RCC 7860 (cell line): ENCODE results near the gene EEFSEC.

Source experiments
- DNase-seq: peaks from one replicate; pipeline ENCODE4 v3.0.0-alpha.2; 2015; ENCODE audit warnings: low spot score
- FAIRE-seq: peaks from 2 replicates; lab custom pipeline; 2012; peaks lifted over from hg19 to GRCh38; lab: Jason Lieb, UNC

Gene EEFSEC

GRCh38 chr3:128432971-128433836, 279.9 kb downstream of the EEFSEC start:
- DNase-seq (no peak), FAIRE-seq (no peak)

GRCh38 chr3:128433837-128434165, 280.5 kb downstream of the EEFSEC start:
- DNase-seq (no peak), FAIRE-seq (no peak)

- FAIRE-seq, result no peak
- DNase-seq, result no peak
These were observed 281.2 kb downstream of the EEFSEC start for GRCh38 chr3:128434524-128434923.

- no peak for FAIRE-seq
- DNase-seq, result no peak
These were observed 281.8 kb downstream of the EEFSEC start for GRCh38 chr3:128435058-128435457.

- no peak for FAIRE-seq
- DNase-seq, result no peak
These were observed 282.3 kb downstream of the EEFSEC start for GRCh38 chr3:128435561-128435960.

- FAIRE-seq (no peak), DNase-seq (no peak)
These were observed 282.9 kb downstream of the EEFSEC start for GRCh38 chr3:128436214-128436613.

GRCh38 chr3:128438488-128439072, 285.3 kb downstream of the EEFSEC start:
- DNase-seq, result no peak
- no peak for FAIRE-seq

- FAIRE-seq (no peak), DNase-seq (no peak)
These were observed 285.9 kb downstream of the EEFSEC start for GRCh38 chr3:128439226-128439625.

GRCh38 chr3:128442070-128442469, 288.8 kb downstream of the EEFSEC start:
- FAIRE-seq, result no peak
- DNase-seq, result no peak

GRCh38 chr3:128442949-128443348, 289.7 kb downstream of the EEFSEC start:
- FAIRE-seq (no peak), DNase-seq (no peak)

- FAIRE-seq, result no peak
These were observed 290.5 kb downstream of the EEFSEC start for GRCh38 chr3:128443771-128444170.

GRCh38 chr3:128445357-128445756, 292.1 kb downstream of the EEFSEC start:
- DNase-seq (no peak), FAIRE-seq (no peak)

More at GRCh38 chr3:128443771-128444170, 290.5 kb downstream of the EEFSEC start:
- no peak for DNase-seq

GRCh38 chr3:128446821-128447220, 293.5 kb downstream of the EEFSEC start:
- FAIRE-seq (no peak), DNase-seq (no peak)

GRCh38 chr3:128447561-128448013, 294.3 kb downstream of the EEFSEC start:
- DNase-seq (peak; percentile 24), FAIRE-seq (no peak)

GRCh38 chr3:128448491-128448890, 295.2 kb downstream of the EEFSEC start:
- no peak for DNase-seq
- no peak for FAIRE-seq

- no peak for DNase-seq
- no peak for FAIRE-seq
These were observed 295.9 kb downstream of the EEFSEC start for GRCh38 chr3:128449111-128449638.

- FAIRE-seq, result no peak
These were observed 298.8 kb downstream of the EEFSEC start for GRCh38 chr3:128452120-128452519.

GRCh38 chr3:128452678-128453275, 299.5 kb downstream of the EEFSEC start:
- no peak for FAIRE-seq
- no peak for DNase-seq

More at GRCh38 chr3:128452120-128452519, 298.8 kb downstream of the EEFSEC start:
- no peak for DNase-seq

- no peak for DNase-seq
These were observed 300.4 kb downstream of the EEFSEC start for GRCh38 chr3:128453501-128454309.

GRCh38 chr3:128454310-128454618, 301.0 kb downstream of the EEFSEC start:
- no peak for FAIRE-seq
- DNase-seq, result no peak

More at GRCh38 chr3:128453501-128454309, 300.4 kb downstream of the EEFSEC start:
- no peak for FAIRE-seq

- FAIRE-seq, result no peak
- no peak for DNase-seq
These were observed 301.8 kb downstream of the EEFSEC start for GRCh38 chr3:128455116-128455515.
